Esophagus (tissue), 2 donors: ENCODE measurements around the gene PCNA. TPM values are rescaled to one million over a fixed set of nuclear protein-coding genes. Genes with fewer than 3 reads are reported as not detected.
A peak's percentile ranks its signal among the peaks of the same experiment; 100 is the strongest.

Experiments
- H3K27ac ChIP-seq, 2 donors: one replicate each; pipeline ENCODE4 v1.5.1; 2013; ENCODE audit warnings: low read depth in 2 of 2, mild to moderate bottlenecking in 2 of 2, inconsistent platforms in 1 of 2, low read length in 1 of 2, moderate library complexity in 1 of 2
- H3K27me3 ChIP-seq, 2 donors: one replicate each; pipeline ENCODE4 v1.6.1; 2013; ENCODE audit warnings: low read length in 2 of 2, control low read depth in 1 of 2, mild to moderate bottlenecking in 1 of 2; ENCODE audit not compliant: insufficient read depth in 2 of 2, control insufficient read depth in 1 of 2
- H3K36me3 ChIP-seq, 2 donors: one replicate each; pipeline ENCODE4 v1.6.1; 2013; ENCODE audit warnings: low read length in 1 of 2; ENCODE audit not compliant: control insufficient read depth in 2 of 2, insufficient read depth in 2 of 2
- H3K4me1 ChIP-seq, 2 donors: one replicate each; pipeline ENCODE4 v1.6.1; 2013; ENCODE audit warnings: low read length in 1 of 2; ENCODE audit not compliant: control insufficient read depth in 2 of 2, insufficient read depth in 2 of 2
- H3K4me3 ChIP-seq, 2 donors: one replicate each; pipeline ENCODE4 v1.5.1; 2013; ENCODE audit warnings: low read length in 2 of 2, mild to moderate bottlenecking in 2 of 2, low read depth in 1 of 2, moderate library complexity in 1 of 2
- H3K9me3 ChIP-seq, 2 donors: one replicate each; pipeline ENCODE4 v1.6.1; 2013; ENCODE audit warnings: mild to moderate bottlenecking in 2 of 2, low read depth in 1 of 2, low read length in 1 of 2, moderate library complexity in 1 of 2; ENCODE audit not compliant: control insufficient read depth in 2 of 2, insufficient read depth in 1 of 2
- WGBS, 2 donors: extraction: QIAGEN DNeasy Blood & Tissue Kit; methylation state at CpG; one replicate each; pipeline ENCODE4 v1.1.7; 2013; 5-methylcytosine and 5-hydroxymethylcytosine counted together
- polyA plus RNA-seq, 2 donors: library from polyadenylated mRNA; stranded (reverse); fragments of 200-250 nt; gene quantifications; one replicate each; pipeline ENCODE4 v1.2.3, GENCODE V29; 2013
- donor health status: healthy with polysubstance abuse.
- donor health status: Bipolar disorder and iron deficiency.

Gene PCNA
- 100 to 1,000 TPM in 1 of 2 donors, 10 to 100 TPM in 1; 61.2 to 143 TPM for polyA plus RNA-seq

DNA sequence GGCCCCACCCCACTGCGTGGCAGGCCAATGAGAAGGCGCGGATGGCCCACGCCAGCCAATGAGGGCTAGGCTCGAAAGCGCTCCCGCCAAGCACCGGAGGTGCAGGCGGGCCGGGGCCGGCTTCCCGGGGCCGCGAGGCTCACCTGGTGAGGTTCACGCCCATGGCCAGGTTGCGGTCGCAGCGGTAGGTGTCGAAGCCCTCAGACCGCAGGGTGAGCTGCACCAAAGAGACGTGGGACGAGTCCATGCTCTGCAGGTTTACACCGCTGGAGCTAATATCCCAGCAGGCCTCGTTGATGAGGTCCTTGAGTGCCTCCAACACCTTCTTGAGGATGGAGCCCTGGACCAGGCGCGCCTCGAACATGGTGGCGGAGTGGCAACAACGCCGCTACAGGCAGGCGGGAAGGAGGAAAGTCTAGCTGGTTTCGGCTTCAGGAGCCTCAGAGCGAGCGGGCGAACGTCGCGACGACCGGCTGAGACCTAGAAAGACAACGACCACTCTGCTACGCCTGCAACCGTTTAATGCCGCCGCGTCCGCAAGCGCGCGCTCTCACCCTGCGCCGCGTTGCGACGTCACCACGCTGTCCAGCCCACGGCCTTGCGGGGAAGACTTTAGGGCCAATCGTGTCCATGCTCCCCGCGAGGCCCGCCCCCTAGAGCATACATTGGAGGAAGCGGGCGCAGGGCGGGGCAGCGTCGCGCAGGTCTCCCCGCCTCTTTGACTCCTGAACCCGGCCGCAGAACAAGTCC, at the start of gene PCNA:
Gene PCNA (minus strand): TSS at position 524 of the 750 bp plus-strand sequence. CDS start 160 bp downstream, at position 364.
- H3K9me3 ChIP-seq, result no peaks in the 10 kb centered on the region
- H3K27me3 ChIP-seq, result no peaks in the 10 kb centered on the region
- H3K27ac ChIP-seq, result peak within 1 kb of the TSS; percentile 97
- peaks cover 4 to 7% of the 10 kb centered on the region in 2 donors for H3K4me1 ChIP-seq
- WGBS, 2 donors, result 0% methylated on average over 71 of the region's 71 CpGs
- H3K36me3 ChIP-seq, result no peaks in the 10 kb centered on the region
- H3K4me3 ChIP-seq, result peak within 1 kb of the TSS; percentile 67 to 88

DNA sequence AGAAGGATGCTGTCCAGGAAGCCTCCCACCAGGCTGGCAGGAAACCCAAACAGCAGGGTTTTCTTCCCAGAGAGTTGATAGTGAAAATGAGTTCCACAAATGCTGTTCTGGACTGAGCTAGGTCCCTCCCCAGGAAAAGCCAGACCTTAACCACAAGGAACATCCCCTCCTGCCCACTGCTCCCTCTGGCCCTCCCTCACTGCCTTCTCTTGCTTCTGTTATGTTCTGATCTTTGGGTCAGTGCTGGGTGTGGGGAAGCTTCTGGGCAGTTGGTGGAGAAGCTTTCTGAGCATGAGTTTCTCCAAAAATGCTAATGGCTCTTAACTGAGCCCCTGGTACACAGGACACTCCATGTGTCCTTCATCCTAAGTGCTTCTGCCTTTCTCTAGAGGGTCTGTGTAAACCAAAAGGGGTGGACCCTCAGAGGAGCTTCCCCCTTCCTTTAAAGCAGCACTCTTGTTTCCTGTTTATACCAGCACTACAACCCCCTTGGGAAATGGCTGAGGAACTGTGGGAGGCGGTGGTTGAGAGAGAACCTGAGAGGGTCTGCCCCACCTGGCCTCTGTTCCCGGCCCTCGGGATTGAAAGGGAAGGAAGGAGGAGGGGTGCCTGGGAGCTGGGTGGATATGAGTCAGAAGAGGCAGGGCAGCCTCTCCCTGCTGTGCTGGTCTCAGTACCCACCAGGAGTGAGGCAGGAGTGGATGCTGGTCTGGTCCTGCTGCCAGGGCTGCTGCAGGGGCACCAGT, 49.1 kb upstream of the PCNA start:
- Histone ChIP-seq H3K4me3 (no peak overlapping the region), H3K9me3 (no peaks in the 10 kb centered on the region), H3K27me3 (no peaks in the 10 kb centered on the region), H3K4me1 (peaks cover 14 to 15% of the 10 kb centered on the region in 2 donors), H3K36me3 (peaks cover 0 to 3% of the 10 kb centered on the region in 2 donors), H3K27ac (peak overlapping the region in 1 of 2 donors; percentile 6)
- 16 to 30% methylated on average over 3 of the region's 3 CpGs for WGBS, 2 donors

- Histone ChIP-seq H3K27me3 (no peaks in the 10 kb centered on the region), H3K4me3 (no peak overlapping the region), H3K4me1 (peaks cover 5 to 12% of the 10 kb centered on the region in 2 donors), H3K36me3 (peaks cover 0 to 2% of the 10 kb centered on the region in 2 donors), H3K27ac (no peak overlapping the region), H3K9me3 (no peaks in the 10 kb centered on the region)
- WGBS, 2 donors, result 76 to 81% methylated on average over 13 of the region's 13 CpGs
These were observed 45.2 kb upstream of the PCNA start for GRCh38 chr20:5164645-5165625.

- WGBS, 2 donors, result 93% methylated on average over 6 of the region's 6 CpGs
- Histone ChIP-seq H3K36me3 (no peaks in the 10 kb centered on the region), H3K9me3 (no peaks in the 10 kb centered on the region), H3K4me1 (peaks cover 0 to under 1% of the 10 kb centered on the region in 2 donors), H3K4me3 (no peak overlapping the region), H3K27me3 (no peaks in the 10 kb centered on the region), H3K27ac (no peak overlapping the region)
These were observed 41.9 kb upstream of the PCNA start for GRCh38 chr20:5161536-5162164.

DNA sequence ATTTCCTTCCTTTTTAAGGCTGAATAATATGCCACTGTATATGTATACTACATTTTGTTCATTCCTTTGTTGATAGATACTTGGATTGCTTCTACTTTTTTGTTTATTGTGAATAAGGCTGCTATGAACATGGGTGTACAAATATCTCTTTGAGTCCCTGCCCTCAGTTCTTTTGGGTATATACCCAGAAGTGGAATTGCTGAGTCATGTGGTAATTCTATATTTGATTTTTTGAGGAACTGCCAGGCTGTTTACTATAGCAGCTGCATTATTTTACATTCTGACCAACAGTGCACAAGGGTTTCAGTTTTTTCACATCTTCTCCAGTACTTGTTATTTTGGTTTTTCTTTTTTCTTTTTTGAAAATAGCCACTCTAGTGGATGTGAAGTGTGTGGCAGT, 41.1 kb upstream of the PCNA start:
- H3K36me3 ChIP-seq, result no peaks in the 10 kb centered on the region
- H3K27ac ChIP-seq, result no peak overlapping the region
- no peaks in the 10 kb centered on the region for H3K27me3 ChIP-seq
- H3K4me1 ChIP-seq, result no peaks in the 10 kb centered on the region
- H3K9me3 ChIP-seq, result no peaks in the 10 kb centered on the region
- no peak overlapping the region for H3K4me3 ChIP-seq

DNA sequence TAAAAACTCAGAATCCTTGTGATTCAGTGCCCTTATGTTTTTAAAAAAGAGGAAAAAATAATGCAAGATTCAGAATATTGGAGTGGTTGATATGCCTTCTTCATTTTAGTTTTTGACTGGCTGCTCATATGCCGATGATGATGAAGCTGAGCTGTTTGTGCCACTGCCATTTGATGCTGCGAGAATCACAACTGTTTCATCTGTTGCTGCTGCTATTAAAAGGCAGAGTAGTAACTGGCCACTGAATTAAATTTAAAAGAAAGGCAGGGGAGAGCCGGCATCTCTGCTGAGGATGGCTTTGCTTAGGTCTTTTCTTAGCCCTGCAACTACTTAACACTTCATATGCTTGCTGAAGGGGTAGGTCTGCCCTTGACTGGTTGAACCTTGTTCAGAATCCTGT, 40.2 kb upstream of the PCNA start:
- H3K4me1 ChIP-seq, result no peaks in the 10 kb centered on the region
- no peak overlapping the region for H3K4me3 ChIP-seq
- no peaks in the 10 kb centered on the region for H3K9me3 ChIP-seq
- H3K27me3 ChIP-seq, result no peaks in the 10 kb centered on the region
- H3K36me3 ChIP-seq, result no peaks in the 10 kb centered on the region
- 78 to 79% methylated on average over 3 of the region's 3 CpGs for WGBS, 2 donors
- H3K27ac ChIP-seq, result no peak overlapping the region

- Histone ChIP-seq H3K27me3 (no peaks in the 10 kb centered on the region), H3K9me3 (no peaks in the 10 kb centered on the region), H3K36me3 (no peaks in the 10 kb centered on the region), H3K4me3 (no peak overlapping the region), H3K27ac (no peak overlapping the region), H3K4me1 (no peaks in the 10 kb centered on the region)
- WGBS, 2 donors, result 58 to 66% methylated on average over 4 of the region's 4 CpGs
These were observed 37.1 kb upstream of the PCNA start for GRCh38 chr20:5156675-5157448.

- WGBS, 2 donors, result 73 to 75% methylated on average over 2 of the region's 2 CpGs
- peaks cover 0 to 2% of the 10 kb centered on the region in 2 donors for H3K4me1 ChIP-seq
These were observed 35.6 kb upstream of the PCNA start for GRCh38 chr20:5155404-5155803.

More at GRCh38 chr20:5155404-5155803, 35.6 kb upstream of the PCNA start:
- H3K9me3 ChIP-seq, result no peaks in the 10 kb centered on the region
- no peaks in the 10 kb centered on the region for H3K36me3 ChIP-seq
- no peaks in the 10 kb centered on the region for H3K27me3 ChIP-seq
- no peak overlapping the region for H3K4me3 ChIP-seq
- H3K27ac ChIP-seq, result no peak overlapping the region
